RWPE1 (cell line): Measurements from ENCODE around the gene RFESD.

Experiments
- CTCF ChIA-PET: fragments of 350-600 bp; sonication (Branson Sonifier 250); formaldehyde crosslinking; extraction: SDS; loops from one replicate; lab custom pipeline; 2021; lab: Yijun Ruan, JAX
- POLR2A ChIA-PET: fragments of 400-600 bp; formaldehyde crosslinking; extraction: SDS; loops from one replicate; lab custom pipeline; 2020; ENCODE audit warnings: antibody characterized with exemption; ENCODE audit not compliant: low non-redundant PET; lab: Yijun Ruan, JAX
- DNase-seq: peaks from one replicate; pipeline ENCODE4 v3.0.0; 2012; ENCODE audit warnings: low spot score
- H3K27ac ChIP-seq: fragments of 450-650 bp; 2 replicates; pipeline ENCODE4 v1.5.1; 2017
- CTCF ChIP-seq: fragments of 450-650 bp; conservative IDR thresholded peaks from 2 replicates; pipeline ENCODE4 v1.5.1; 2017; ENCODE audit warnings: low read depth, mild to moderate bottlenecking

Gene RFESD

GRCh38 chr5:95686651-95687050 is 40.1 kb downstream of the RFESD start:
- H3K27ac ChIP-seq, result no peak overlapping the region
- no peak for TF ChIP-seq CTCF
- ChIA-PET CTCF (no interaction called here), POLR2A (no interaction called here)
- DNase-seq, result no peak

- no peak overlapping the region for H3K27ac ChIP-seq
- CTCF ChIA-PET, result interaction anchor here (1.3 kb wide), 1 partner anchor 17 kb away, joined by 3 read pairs; no protein-coding TSS in a partner anchor
- no peak for TF ChIP-seq CTCF
- no peak for DNase-seq
- POLR2A ChIA-PET, result no interaction called here
Observed at GRCh38 chr5:95689680-95690079, 43.1 kb downstream of the RFESD start.

- TF ChIP-seq CTCF, result no peak
- H3K27ac ChIP-seq, result no peak overlapping the region
- ChIA-PET CTCF (interaction anchor here (1.3 kb wide), 1 partner anchor 17 kb away, joined by 3 read pairs; no protein-coding TSS in a partner anchor), POLR2A (no interaction called here)
- no peak for DNase-seq
Observed at GRCh38 chr5:95690333-95690732, 43.8 kb downstream of the RFESD start.

GRCh38 chr5:95697781-95698681 is 51.5 kb downstream of the RFESD start:
- TF ChIP-seq CTCF, result no peak
- H3K27ac ChIP-seq, result no peak overlapping the region
- no peak for DNase-seq
- ChIA-PET POLR2A (interaction anchor here (0.6 kb wide), 1 partner anchor 32 kb away, joined by 7 read pairs; no protein-coding TSS in a partner anchor), CTCF (interaction anchor here (0.6 to 0.7 kb wide), 4 partner anchors 32 to 291 kb away, joined by 3 to 4 read pairs (median 3); no protein-coding TSS in a partner anchor)

GRCh38 chr5:95699337-95699736 is 52.8 kb downstream of the RFESD start:
- no peak for DNase-seq
- ChIA-PET POLR2A (no interaction called here), CTCF (no interaction called here)
- no peak for TF ChIP-seq CTCF
- H3K27ac ChIP-seq, result no peak overlapping the region

GRCh38 chr5:95701074-95701473 is 54.5 kb downstream of the RFESD start:
- TF ChIP-seq CTCF, result no peak
- ChIA-PET POLR2A (interaction anchor here (0.6 kb wide), 1 partner anchor 1030 kb away, joined by 9 read pairs; no protein-coding TSS in a partner anchor), CTCF (no interaction called here)
- DNase-seq, result no peak
- H3K27ac ChIP-seq, result no peak overlapping the region
